ENCODE results near the gene FAM210B. TPM values are rescaled to one million over a fixed set of nuclear protein-coding genes. Genes with fewer than 3 reads are reported as not detected.

The FAM210B gene
- total and polyA plus RNA-seq, 2 of the 13 experiments (the other 11 are each of a cell fraction or from before 2014, with no cell fraction given): 75.9 to 107 TPM

DNA sequence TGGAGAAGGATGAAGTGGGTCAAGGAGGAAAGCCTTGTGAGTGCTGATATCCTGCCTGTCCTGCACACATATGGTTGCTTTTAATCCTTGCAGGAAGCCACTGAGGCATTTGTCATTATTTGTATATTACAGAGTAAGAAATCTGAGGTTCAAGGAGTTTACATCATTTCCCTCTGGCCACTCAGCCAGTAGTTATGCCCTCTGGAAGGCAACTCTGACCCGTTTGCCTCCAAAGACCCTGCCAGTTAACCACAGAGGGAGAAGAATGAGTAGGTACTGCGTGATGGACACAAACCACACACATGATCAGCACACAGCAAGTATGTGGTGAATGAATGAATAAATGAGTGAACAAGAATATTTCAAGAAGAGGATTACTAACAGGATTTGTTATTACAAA lies 7.9 kb upstream of the FAM210B start:
- POLR2A ChIA-PET: no interaction called here

More for the DNA sequence above, 7.9 kb upstream of the FAM210B start:
- BruUV-seq (replicated peaks): no TSS peak
- in situ Hi-C loops (cut with HindIII; ENCODE audit: extremely low pct_ligation_motif_present, low pct_unique_long_range_greater_than_20kb) (loop anchor here (10.0 kb wide), 1 partner anchor 106 kb away; the partner anchor contains the start of gene MC3R), intact Hi-C loops (cut with micrococcal nuclease; ENCODE audit: unreplicated experiment) (no loop called here)
- H3K9me3 ChIP-seq (ENCODE audit: low read length): no peaks in the 10 kb centered on the region
- FAIRE-seq (no peak), DNase-seq (ENCODE audit: low spot score) (no peak), ATAC-seq (no peak)
- 5% methylated on average over 2 of the region's 2 CpGs for WGBS (ENCODE audit: low lambda C conversion rate)
- H3K4me1 ChIP-seq (ENCODE audit: insufficient read depth, low read length): peaks cover 14% of the 10 kb centered on the region
- CTCF ChIA-PET (ENCODE audit: low intra/inter-chr PET ratio, low total read pairs): no interaction called here
- TF ChIP-seq, protein P1, sequence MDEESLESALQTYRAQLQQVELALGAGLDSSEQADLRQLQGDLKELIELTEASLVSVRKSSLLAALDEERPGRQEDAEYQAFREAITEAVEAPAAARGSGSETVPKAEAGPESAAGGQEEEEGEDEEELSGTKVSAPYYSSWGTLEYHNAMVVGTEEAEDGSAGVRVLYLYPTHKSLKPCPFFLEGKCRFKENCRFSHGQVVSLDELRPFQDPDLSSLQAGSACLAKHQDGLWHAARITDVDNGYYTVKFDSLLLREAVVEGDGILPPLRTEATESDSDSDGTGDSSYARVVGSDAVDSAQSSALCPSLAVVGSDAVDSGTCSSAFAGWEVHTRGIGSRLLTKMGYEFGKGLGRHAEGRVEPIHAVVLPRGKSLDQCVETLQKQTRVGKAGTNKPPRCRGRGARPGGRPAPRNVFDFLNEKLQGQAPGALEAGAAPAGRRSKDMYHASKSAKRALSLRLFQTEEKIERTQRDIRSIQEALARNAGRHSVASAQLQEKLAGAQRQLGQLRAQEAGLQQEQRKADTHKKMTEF (CRISPR knock-in tag; IDR thresholded peaks at IDR 0.05): no peak
- TF ChIP-seq NFIB (CRISPR knock-in tag; IDR thresholded peaks at IDR 0.05; ENCODE audit: borderline replicate concordance) (no peak), MZF1 (CRISPR knock-in tag; IDR thresholded peaks at IDR 0.05; ENCODE audit: borderline replicate concordance) (no peak), ZNF260 (CRISPR knock-in tag; IDR thresholded peaks at IDR 0.05; ENCODE audit: borderline replicate concordance, low read depth) (no peak), NR2C2 (CRISPR knock-in tag; IDR thresholded peaks at IDR 0.05; ENCODE audit: borderline replicate concordance) (no peak), MLLT10 (CRISPR knock-in tag; IDR thresholded peaks at IDR 0.05) (no peak), ZBTB46 (CRISPR knock-in tag; IDR thresholded peaks at IDR 0.05; ENCODE audit: borderline replicate concordance) (no peak), ELK4 (CRISPR knock-in tag; IDR thresholded peaks at IDR 0.05; ENCODE audit: borderline replicate concordance) (no peak), ZNF234 (CRISPR knock-in tag; conservative IDR thresholded peaks at IDR 0.05) (no peak), KDM5A (IDR thresholded peaks at IDR 0.05; ENCODE audit: borderline replicate concordance, low read length) (no peak), HMGXB4 (CRISPR knock-in tag; IDR thresholded peaks at IDR 0.05; ENCODE audit: borderline replicate concordance in 1 of 2, low read depth in 1 of 2) (no peak), MAFG (CRISPR knock-in tag; IDR thresholded peaks at IDR 0.05) (no peak)
- no peak overlapping the region for H3K9ac ChIP-seq (ENCODE audit: insufficient read depth, low read depth, low read length)
- H3K79me2 ChIP-seq (ENCODE audit: insufficient read depth, low read length): no peaks in the 10 kb centered on the region
- 0 out of 5 replicates have a peak, but pooled peaks cover 0 to 4% of the 10 kb centered on the region in 2 experiments for H3K27me3 ChIP-seq (ENCODE audit: control insufficient read depth in 1 of 2, insufficient read depth in 2 of 2, low read length in 2 of 2)
- no peak overlapping the region for H3K4me3 ChIP-seq (replicated peaks in 1 of 3; ENCODE audit: insufficient read depth in 1 of 3, low read depth in 2 of 3, low read length in 3 of 3)
- no peaks in the 10 kb centered on the region for H3K36me3 ChIP-seq (replicated peaks in 1 of 2; ENCODE audit: control insufficient read depth in 1 of 2, insufficient read depth in 2 of 2, low read length in 2 of 2)
- H4K20me1 ChIP-seq (ENCODE audit: insufficient read depth, low read length): no peaks in the 10 kb centered on the region
- H3K4me2 ChIP-seq (ENCODE audit: low read depth, low read length): no peak overlapping the region
- no peak overlapping the region for H2AFZ ChIP-seq (ENCODE audit: low read length)
- no peak overlapping the region for H3K27ac ChIP-seq (ENCODE audit: extremely low read length, insufficient read depth, low read length)
